GM10266 (cell line): ENCODE data around the gene SEMA3D.

ENCODE experiments used
- DNase-seq: peaks from one replicate; pipeline ENCODE4 v3.0.0; 2012; ENCODE audit errors: extremely low spot score
- CTCF ChIP-seq: IDR thresholded peaks from 2 replicates; pipeline ENCODE4 v1.5.1; 2012; ENCODE audit warnings: mild to moderate bottlenecking, low read depth; ENCODE audit not compliant: control insufficient read depth, insufficient read depth; ENCODE audit errors: missing control alignments

Gene SEMA3D

GRCh38 chr7:85185424-85186082, 1.3 kb downstream of the SEMA3D start:
- no peak for DNase-seq

GRCh38 chr7:85184599-85185423, 2.0 kb downstream of the SEMA3D start:
- DNase-seq = no peak
- TF ChIP-seq CTCF = no peak

More at GRCh38 chr7:85185424-85186082, 1.3 kb downstream of the SEMA3D start:
- TF ChIP-seq CTCF = no peak

GRCh38 chr7:85183296-85183695, 3.6 kb downstream of the SEMA3D start:
- DNase-seq = no peak
- no peak for TF ChIP-seq CTCF

GRCh38 chr7:85178531-85179298, 8.1 kb downstream of the SEMA3D start:
- no peak for DNase-seq
- TF ChIP-seq CTCF = no peak

- no peak for DNase-seq
- TF ChIP-seq CTCF = no peak
Observed at GRCh38 chr7:85177316-85177715, 9.5 kb downstream of the SEMA3D start.

- no peak for TF ChIP-seq CTCF
- no peak for DNase-seq
Observed at GRCh38 chr7:85176197-85176596, 10.7 kb downstream of the SEMA3D start.
